Subcutaneous adipose tissue (tissue), 4 donors: Measurements from ENCODE around the gene ARHGAP8. TPM values are rescaled to one million over a fixed set of nuclear protein-coding genes. Genes with fewer than 3 reads are reported as not detected.

Experiments used
- CTCF ChIP-seq: fragments of 450-650 bp; IDR thresholded peaks from one replicate; pipeline ENCODE4 v1.5.1; 2016; ENCODE audit warnings: low read depth, mild to moderate bottlenecking, control low read depth, antibody characterized with exemption, moderate library complexity
- total RNA-seq, 4 donors: library from RNA; depleted of rRNA; stranded (reverse); fragments of >200 nt; gene quantifications; one replicate each; pipeline ENCODE4 v1.1.0, GENCODE V29; 2016

The ARHGAP8 gene
- total RNA-seq, 4 donors from 2014 or later, result 1.3 to 13.4 (median 2.4) TPM

- no peak for TF ChIP-seq CTCF
Observed at GRCh38 chr22:44719586-44720368, 32.6 kb upstream of the ARHGAP8 start.

- TF ChIP-seq CTCF, result no peak
Observed at GRCh38 chr22:44721213-44721612, 31.2 kb upstream of the ARHGAP8 start.

- no peak for TF ChIP-seq CTCF
Observed at GRCh38 chr22:44722611-44723010, 29.8 kb upstream of the ARHGAP8 start.

- no peak for TF ChIP-seq CTCF
Observed at GRCh38 chr22:44723801-44724200, 28.6 kb upstream of the ARHGAP8 start.

- no peak for TF ChIP-seq CTCF
Observed at GRCh38 chr22:44724416-44724815, 28.0 kb upstream of the ARHGAP8 start.

GRCh38 chr22:44724859-44725258, 27.5 kb upstream of the ARHGAP8 start:
- no peak for TF ChIP-seq CTCF

GRCh38 chr22:44726439-44726838, 25.9 kb upstream of the ARHGAP8 start:
- TF ChIP-seq CTCF, result no peak
